MCF 10A (cell line): ENCODE results near the gene LZTS3. TPM values are rescaled to one million over a fixed set of nuclear protein-coding genes. Genes with fewer than 3 reads are reported as not detected.

Source experiments
- BruUV-seq: library from RNA; stranded (reverse); fragments of 400-500 nt; replicated peaks from 2 replicates; lab custom pipeline; 2021; lab: Mats Ljungman, UMichigan
- CTCF ChIA-PET: fragments of 300-600 bp; sonication (Branson Sonifier 250); formaldehyde crosslinking; extraction: SDS; loops from one replicate; lab custom pipeline; 2021; ENCODE audit warnings: antibody characterized with exemption, inconsistent platforms; lab: Yijun Ruan, JAX
- POLR2A ChIA-PET: fragments of 300-600, 350-650 bp; sonication (Branson Sonifier 250); formaldehyde crosslinking; extraction: SDS; loops from one replicate; lab custom pipeline; 2020; ENCODE audit warnings: antibody characterized with exemption, inconsistent platforms; lab: Yijun Ruan, JAX
- DNase-seq: peaks from one replicate; pipeline ENCODE4 v3.0.0-alpha.2; 2018; ENCODE audit not compliant: unreplicated experiment
- H3K27ac Mint-ChIP-seq: one replicate; pipeline ENCODE4 v1.8.0; 2022; ENCODE audit warnings: mild to moderate bottlenecking, low read depth, mixed read lengths; ENCODE audit not compliant: unreplicated experiment
- H3K27me3 Mint-ChIP-seq: one replicate; pipeline ENCODE4 v1.8.0; 2022; ENCODE audit warnings: mixed read lengths; ENCODE audit not compliant: insufficient read depth, unreplicated experiment
- H3K36me3 Mint-ChIP-seq: one replicate; pipeline ENCODE4 v1.8.0; 2022; ENCODE audit warnings: mild to moderate bottlenecking, moderate library complexity, mixed read lengths; ENCODE audit not compliant: insufficient read depth, unreplicated experiment
- H3K4me1 Mint-ChIP-seq: one replicate; pipeline ENCODE4 v1.8.0; 2022; ENCODE audit warnings: mixed read lengths; ENCODE audit not compliant: insufficient read depth, unreplicated experiment
- H3K4me3 Mint-ChIP-seq: one replicate; pipeline ENCODE4 v1.8.0; 2022; ENCODE audit warnings: mild to moderate bottlenecking, moderate library complexity, mixed read lengths; ENCODE audit not compliant: unreplicated experiment
- H3K9me3 Mint-ChIP-seq: one replicate; pipeline ENCODE4 v1.8.0; 2022; ENCODE audit warnings: mixed read lengths; ENCODE audit not compliant: unreplicated experiment
- intact Hi-C: fragments of 100-400 bp; cut with micrococcal nuclease; formaldehyde crosslinking; loops from 2 replicates; pipeline ENCODE4 v1.14.1; 2022
- total RNA-seq: library from RNA; stranded (reverse); gene quantifications from 2 replicates; pipeline ENCODE4 v1.2.3, GENCODE V29; 2022
- TF ChIP-seq, protein P1 (sequence below): fragments of 200-600 bp; IDR thresholded peaks from one replicate; pipeline ENCODE4 v1.8.0; 2022; ENCODE audit warnings: antibody characterized with exemption, mild to moderate bottlenecking; ENCODE audit not compliant: unreplicated experiment

The LZTS3 gene
- total RNA-seq, 1 experiment from 2014 or later, result 5.3 TPM

DNA sequence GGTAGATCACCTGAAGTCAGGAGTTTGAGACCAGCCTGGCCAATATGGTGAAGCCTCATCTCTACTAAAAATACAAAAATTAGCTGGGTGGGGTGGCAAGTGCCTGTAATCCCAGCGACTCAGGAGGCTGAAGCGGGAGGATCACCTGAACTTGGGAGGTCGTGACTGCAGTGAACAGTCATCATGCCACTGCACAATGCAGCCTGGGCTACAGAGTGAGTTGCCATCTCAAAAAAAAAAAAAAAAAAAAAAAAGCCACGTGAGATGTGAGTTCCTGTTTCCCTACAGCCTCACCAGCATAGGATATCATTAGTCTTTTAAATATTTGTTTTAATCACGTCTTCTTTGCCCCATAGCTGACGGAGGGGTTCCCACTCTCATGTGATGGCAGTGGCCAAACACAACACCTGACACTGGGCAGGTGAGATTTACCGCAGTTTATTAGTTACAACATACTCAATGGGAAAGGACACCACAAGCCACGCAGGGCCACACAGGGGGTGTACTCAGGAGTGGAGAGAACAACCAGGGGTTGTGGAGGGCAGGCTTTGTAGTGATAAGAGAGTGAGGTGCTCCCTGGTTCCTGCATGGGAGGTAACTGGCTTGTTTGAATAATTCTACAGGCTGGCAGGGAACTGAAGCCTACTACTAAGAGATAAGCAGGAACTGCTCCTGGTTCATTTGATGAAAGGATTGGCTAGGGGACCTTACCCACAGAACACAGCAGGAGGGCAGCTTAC lies 4.6 kb upstream of the LZTS3 start:
- no peak overlapping the region for H3K27ac Mint-ChIP-seq
- BruUV-seq, result no TSS peak
- TF ChIP-seq, protein P1, sequence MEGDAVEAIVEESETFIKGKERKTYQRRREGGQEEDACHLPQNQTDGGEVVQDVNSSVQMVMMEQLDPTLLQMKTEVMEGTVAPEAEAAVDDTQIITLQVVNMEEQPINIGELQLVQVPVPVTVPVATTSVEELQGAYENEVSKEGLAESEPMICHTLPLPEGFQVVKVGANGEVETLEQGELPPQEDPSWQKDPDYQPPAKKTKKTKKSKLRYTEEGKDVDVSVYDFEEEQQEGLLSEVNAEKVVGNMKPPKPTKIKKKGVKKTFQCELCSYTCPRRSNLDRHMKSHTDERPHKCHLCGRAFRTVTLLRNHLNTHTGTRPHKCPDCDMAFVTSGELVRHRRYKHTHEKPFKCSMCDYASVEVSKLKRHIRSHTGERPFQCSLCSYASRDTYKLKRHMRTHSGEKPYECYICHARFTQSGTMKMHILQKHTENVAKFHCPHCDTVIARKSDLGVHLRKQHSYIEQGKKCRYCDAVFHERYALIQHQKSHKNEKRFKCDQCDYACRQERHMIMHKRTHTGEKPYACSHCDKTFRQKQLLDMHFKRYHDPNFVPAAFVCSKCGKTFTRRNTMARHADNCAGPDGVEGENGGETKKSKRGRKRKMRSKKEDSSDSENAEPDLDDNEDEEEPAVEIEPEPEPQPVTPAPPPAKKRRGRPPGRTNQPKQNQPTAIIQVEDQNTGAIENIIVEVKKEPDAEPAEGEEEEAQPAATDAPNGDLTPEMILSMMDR, result no peak
- ChIA-PET CTCF (interaction anchor here (0.6 to 1.6 kb wide), 5 partner anchors 30 to 603 kb away, joined by 3 to 4 read pairs (median 4); no protein-coding TSS in a partner anchor), POLR2A (interaction anchor here (1.5 to 2.3 kb wide), 2 partner anchors 10 to 25 kb away, joined by 3 to 14 read pairs; no protein-coding TSS in a partner anchor)
- H3K27me3 Mint-ChIP-seq, result no peaks in the 10 kb centered on the region
- intact Hi-C loops, result loop anchor here (10.0 kb wide), 1 partner anchor 123 kb away; no protein-coding TSS in a partner anchor
- peaks cover 14% of the 10 kb centered on the region for H3K4me1 Mint-ChIP-seq
- no peaks in the 10 kb centered on the region for H3K9me3 Mint-ChIP-seq
- DNase-seq, result no peak
- no peak overlapping the region for H3K4me3 Mint-ChIP-seq
- H3K36me3 Mint-ChIP-seq, result peaks cover 4% of the 10 kb centered on the region

DNA sequence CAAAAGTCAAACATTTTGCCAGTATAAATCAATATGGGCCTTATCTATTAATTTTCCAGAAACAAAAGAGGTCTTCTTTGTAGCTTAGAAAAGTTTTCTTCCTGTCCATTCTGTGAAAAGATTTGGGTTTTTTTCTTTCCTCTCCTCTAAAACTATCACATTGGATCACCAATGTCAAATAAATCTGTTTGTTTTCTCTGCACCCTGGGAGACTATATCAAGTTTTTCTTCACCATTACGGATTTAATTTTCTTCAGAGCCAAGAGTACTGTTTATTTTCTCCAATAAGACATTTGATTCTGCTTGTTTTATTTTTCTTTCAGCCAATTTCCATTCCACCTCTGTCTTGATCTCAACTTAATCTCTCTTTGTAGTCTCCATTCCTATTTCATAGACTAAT lies 1.9 kb upstream of the LZTS3 start:
- BruUV-seq, result no TSS peak

DNA sequence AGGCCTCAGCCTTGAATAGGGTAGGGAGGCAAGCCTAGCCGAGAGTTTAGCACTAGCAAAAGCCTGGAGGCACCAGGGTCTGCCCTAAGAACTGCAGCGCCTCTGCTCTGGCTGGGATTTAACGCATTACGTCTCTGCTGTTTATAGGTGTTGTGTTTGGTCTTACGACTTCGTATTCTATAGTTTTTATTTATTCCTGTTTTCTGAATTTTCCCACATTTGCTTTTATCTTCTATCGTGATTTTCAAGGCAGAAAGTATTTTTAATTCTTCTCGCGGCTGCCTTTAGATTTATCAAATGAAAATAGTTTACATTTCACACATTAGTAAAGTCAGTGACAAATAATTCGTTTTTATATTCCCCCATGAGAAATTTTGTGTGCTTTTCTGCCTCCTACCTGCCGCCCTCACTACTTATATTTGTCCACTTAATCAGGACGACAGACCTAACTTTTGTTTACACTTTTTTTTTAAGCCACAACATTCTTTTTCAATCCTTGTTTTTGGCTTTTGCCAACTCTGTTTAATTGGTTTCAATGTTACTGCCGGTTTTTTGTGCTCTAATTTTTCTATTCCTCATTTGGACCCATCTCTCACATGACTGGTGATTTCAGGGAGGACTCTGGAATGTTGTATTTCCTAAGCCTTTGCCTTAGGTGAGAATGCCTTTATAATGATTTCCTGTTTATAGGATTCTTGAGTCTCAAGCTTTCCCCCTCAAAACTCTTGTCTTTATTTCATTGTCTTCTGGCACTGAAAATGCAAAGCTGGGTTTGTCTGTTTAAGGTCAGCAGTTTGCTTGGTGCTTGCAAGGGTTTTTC lies 1.3 kb upstream of the LZTS3 start:
- peak overlapping the region; percentile 86 for H3K27ac Mint-ChIP-seq
- H3K27me3 Mint-ChIP-seq, result no peaks in the 10 kb centered on the region
- no peaks in the 10 kb centered on the region for H3K36me3 Mint-ChIP-seq
- peak overlapping the region; percentile 93 for H3K4me3 Mint-ChIP-seq
- intact Hi-C loops, result loop anchor here (2.0 to 10.0 kb wide), 2 partner anchors 56 to 120 kb away; no protein-coding TSS in a partner anchor
- TSS peak; percentile 51 for BruUV-seq
- POLR2A ChIA-PET, result interaction anchor here (0.6 to 5.3 kb wide), 16 partner anchors 10 to 234 kb away, joined by 3 to 44 read pairs (median 5); partner anchors contain the start of genes DDRGK1, FASTKD5, ITPA and UBOX5
- H3K4me1 Mint-ChIP-seq, result peaks cover 14% of the 10 kb centered on the region
- no peaks in the 10 kb centered on the region for H3K9me3 Mint-ChIP-seq
- TF ChIP-seq, protein P1, result no peak
- CTCF ChIA-PET, result interaction anchor here (0.6 to 1.2 kb wide), 4 partner anchors 10 to 173 kb away, joined by 3 read pairs; no protein-coding TSS in a partner anchor
- DNase-seq, result peak; percentile 22

More for the DNA sequence above, 1.9 kb upstream of the LZTS3 start:
- no peaks in the 10 kb centered on the region for H3K36me3 Mint-ChIP-seq
- intact Hi-C loops, result loop anchor here (2.0 to 10.0 kb wide), 2 partner anchors 56 to 120 kb away; no protein-coding TSS in a partner anchor
- TF ChIP-seq, protein P1, result no peak
- CTCF ChIA-PET, result interaction anchor here (0.6 to 1.2 kb wide), 4 partner anchors 9 to 173 kb away, joined by 3 read pairs; no protein-coding TSS in a partner anchor
- no peaks in the 10 kb centered on the region for H3K27me3 Mint-ChIP-seq
- H3K9me3 Mint-ChIP-seq, result no peaks in the 10 kb centered on the region
- H3K4me1 Mint-ChIP-seq, result peaks cover 14% of the 10 kb centered on the region
- no peak for DNase-seq
- POLR2A ChIA-PET, result interaction anchor here (0.6 to 2.0 kb wide), 11 partner anchors 9 to 233 kb away, joined by 3 to 20 read pairs (median 6); partner anchors contain the start of genes FASTKD5, ITPA and UBOX5
- H3K4me3 Mint-ChIP-seq, result peak overlapping the region; percentile 93
- peak overlapping the region; percentile 86 for H3K27ac Mint-ChIP-seq
